BE2C (cell line): Measurements from ENCODE around the gene NEMP2.
A peak's percentile ranks its signal among the peaks of the same experiment; 100 is the strongest.
"Not testable (repeated sequence)": the region's sequence is repeated elsewhere in the genome, so short reads cannot be mapped to it uniquely, and the experiment has no call there.

Experiments
- DNase-seq: peaks from one replicate; pipeline ENCODE4 v3.0.0-alpha.2; 2020
- H3K27me3 ChIP-seq: fragments of 250-450 bp; sonication (Bioruptor Pico); 2 replicates; pipeline ENCODE4 v1.5.1; 2020; ENCODE audit warnings: mild to moderate bottlenecking
- H3K36me3 ChIP-seq: fragments of 250-450 bp; sonication (Bioruptor Pico); 2 replicates; pipeline ENCODE4 v1.5.1; 2020; ENCODE audit warnings: mild to moderate bottlenecking
- H3K4me1 ChIP-seq: fragments of 250-450 bp; sonication (Bioruptor Pico); 2 replicates; pipeline ENCODE4 v1.5.1; 2020
- H3K4me3 ChIP-seq: 2 replicates; pipeline ENCODE4 v1.5.1; 2011; ENCODE audit warnings: low read depth, low read length
- H3K9me3 ChIP-seq: fragments of 250-450 bp; sonication (Bioruptor Pico); 2 replicates; pipeline ENCODE4 v1.5.1; 2020
- TF ChIP-seq, protein P1 (sequence below): IDR thresholded peaks from 2 replicates; pipeline ENCODE4 v1.5.1; 2012; ENCODE audit warnings: mild to moderate bottlenecking, low read depth, low read length

Gene NEMP2

DNA sequence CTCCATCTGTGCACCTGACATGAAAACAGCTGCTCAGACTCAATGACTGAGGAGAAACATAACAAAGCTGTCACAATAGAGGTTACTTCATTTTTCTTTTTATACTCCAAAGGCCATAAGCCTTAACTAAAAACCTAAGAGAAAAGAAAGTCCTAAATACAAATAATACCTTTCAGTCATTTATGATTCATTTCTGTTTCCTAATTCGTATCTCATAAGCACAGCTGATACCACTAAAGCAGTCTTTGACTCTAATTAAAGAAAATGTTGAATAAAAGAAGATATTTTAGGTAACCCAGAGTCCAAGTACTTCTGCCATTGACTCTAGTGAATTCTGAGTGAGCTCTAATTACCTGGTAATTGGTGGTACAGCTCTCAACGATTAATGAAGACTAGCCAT lies 20.6 kb downstream of the NEMP2 start:
- H3K9me3 ChIP-seq, result no peaks in the 10 kb centered on the region
- no peaks in the 10 kb centered on the region for H3K27me3 ChIP-seq
- peaks cover 3% of the 10 kb centered on the region; the same call in 1 of the 2 replicates for H3K4me1 ChIP-seq
- no peaks in the 10 kb centered on the region; the same call in 1 of the 2 replicates for H3K36me3 ChIP-seq
- TF ChIP-seq, protein P1, sequence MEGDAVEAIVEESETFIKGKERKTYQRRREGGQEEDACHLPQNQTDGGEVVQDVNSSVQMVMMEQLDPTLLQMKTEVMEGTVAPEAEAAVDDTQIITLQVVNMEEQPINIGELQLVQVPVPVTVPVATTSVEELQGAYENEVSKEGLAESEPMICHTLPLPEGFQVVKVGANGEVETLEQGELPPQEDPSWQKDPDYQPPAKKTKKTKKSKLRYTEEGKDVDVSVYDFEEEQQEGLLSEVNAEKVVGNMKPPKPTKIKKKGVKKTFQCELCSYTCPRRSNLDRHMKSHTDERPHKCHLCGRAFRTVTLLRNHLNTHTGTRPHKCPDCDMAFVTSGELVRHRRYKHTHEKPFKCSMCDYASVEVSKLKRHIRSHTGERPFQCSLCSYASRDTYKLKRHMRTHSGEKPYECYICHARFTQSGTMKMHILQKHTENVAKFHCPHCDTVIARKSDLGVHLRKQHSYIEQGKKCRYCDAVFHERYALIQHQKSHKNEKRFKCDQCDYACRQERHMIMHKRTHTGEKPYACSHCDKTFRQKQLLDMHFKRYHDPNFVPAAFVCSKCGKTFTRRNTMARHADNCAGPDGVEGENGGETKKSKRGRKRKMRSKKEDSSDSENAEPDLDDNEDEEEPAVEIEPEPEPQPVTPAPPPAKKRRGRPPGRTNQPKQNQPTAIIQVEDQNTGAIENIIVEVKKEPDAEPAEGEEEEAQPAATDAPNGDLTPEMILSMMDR, result no peak
- DNase-seq, result no peak
- H3K4me3 ChIP-seq, result no peak overlapping the region

DNA sequence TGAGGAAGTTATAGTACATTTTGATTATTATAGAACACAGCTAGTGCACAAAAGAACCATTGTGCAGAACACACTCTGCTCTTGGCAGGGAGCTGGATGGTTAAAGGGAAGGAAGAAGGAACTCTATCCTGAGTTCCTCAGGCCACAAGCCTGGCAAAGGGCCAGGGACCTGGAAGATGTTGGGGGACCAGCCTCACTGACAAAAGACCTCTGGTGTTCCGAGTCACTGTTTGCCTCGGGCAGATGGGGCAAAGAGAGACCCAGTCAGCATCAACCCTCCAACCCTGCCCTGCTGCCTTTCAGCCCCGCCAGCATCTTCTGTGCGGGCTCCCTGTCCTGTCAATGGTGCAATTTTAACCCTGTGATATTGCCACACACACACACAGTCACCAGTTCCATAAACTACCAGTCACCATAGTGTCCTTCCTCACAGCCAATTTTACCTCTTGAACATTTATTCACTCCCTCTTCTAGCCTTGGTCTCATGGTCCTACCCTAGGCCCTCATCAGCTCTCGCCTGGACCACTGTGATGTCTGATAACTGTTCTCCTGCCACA lies 21.9 kb downstream of the NEMP2 start:
- H3K9me3 ChIP-seq, result no peaks in the 10 kb centered on the region
- no peak for DNase-seq
- no peaks in the 10 kb centered on the region; the same call in none of the 2 replicates for H3K36me3 ChIP-seq
- H3K4me1 ChIP-seq, result peaks cover 3% of the 10 kb centered on the region; the same call in 1 of the 2 replicates
- TF ChIP-seq, protein P1, result no peak
- H3K4me3 ChIP-seq, result no peak overlapping the region
- H3K27me3 ChIP-seq, result no peaks in the 10 kb centered on the region

DNA sequence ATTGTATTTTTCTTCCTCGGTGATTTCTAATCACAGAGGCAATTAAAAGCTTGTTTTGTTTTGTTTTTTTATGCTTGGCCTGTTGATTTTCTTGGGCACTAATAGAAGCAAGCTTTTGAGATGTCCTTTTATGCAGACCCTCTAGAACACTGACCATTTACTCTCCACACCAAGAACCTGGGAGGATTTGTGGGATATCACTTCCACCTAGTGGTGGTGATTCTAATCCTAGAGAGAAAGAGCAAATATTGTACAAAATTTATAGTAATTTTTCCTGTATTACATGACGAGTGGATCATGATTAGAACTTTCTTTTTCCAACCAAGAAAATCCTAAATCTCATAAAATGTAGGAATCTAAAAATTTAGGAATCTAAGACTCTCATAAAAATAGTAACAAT lies 23.4 kb downstream of the NEMP2 start:
- TF ChIP-seq, protein P1, result peak; percentile 68

DNA sequence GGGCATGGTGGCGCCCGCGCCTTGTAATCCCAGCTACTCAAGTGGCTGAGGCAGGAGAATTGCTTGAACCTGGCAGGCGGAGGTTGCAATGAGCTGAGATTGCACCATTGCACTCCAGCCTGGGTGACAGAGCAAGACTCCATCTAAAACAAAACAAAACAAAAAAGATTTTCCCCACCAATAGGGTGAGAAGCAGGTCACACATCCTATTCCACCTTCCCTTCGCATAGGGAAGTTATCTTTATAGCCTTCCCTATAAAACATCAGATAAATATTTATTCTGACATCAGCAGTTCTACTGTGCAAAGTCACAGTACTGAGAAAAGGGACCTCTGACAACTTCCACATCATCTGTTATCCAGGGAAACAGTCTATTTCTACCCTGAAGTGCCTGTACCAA lies 24.6 kb downstream of the NEMP2 start:
- DNase-seq, H3K36me3 ChIP-seq, H3K9me3 ChIP-seq, H3K4me1 ChIP-seq, H3K4me3 ChIP-seq, H3K27me3 ChIP-seq: not testable (repeated sequence)

More for the DNA sequence above, 23.4 kb downstream of the NEMP2 start:
- Histone ChIP-seq H3K4me1 (peaks cover 3% of the 10 kb centered on the region; the same call in 1 of the 2 replicates), H3K9me3 (no peaks in the 10 kb centered on the region), H3K27me3 (no peaks in the 10 kb centered on the region), H3K4me3 (no peak overlapping the region), H3K36me3 (no peaks in the 10 kb centered on the region; the same call in none of the 2 replicates)
- DNase-seq, result peak; percentile 31

DNA sequence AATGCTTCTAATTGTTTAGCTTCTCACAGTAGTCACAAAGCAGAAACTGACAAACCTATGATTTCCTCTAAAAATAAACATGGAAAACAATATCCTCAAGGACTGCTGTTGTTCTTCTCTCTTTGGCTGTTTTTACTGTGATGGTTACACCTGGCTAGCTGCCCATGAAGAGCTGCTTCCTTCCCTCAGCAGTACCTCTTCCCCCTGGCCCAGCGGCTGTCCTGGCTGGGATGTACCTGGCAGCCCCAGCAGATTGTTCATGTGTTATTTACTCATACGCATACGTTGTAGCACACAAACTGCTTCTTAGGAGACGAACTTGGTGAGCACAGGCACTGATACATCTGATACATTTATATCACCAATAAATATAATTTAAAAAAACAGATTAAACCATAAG lies 27.4 kb downstream of the NEMP2 start:
- Histone ChIP-seq H3K36me3 (no peaks in the 10 kb centered on the region; the same call in none of the 2 replicates), H3K9me3 (no peaks in the 10 kb centered on the region), H3K4me3 (no peak overlapping the region), H3K4me1 (peaks cover 3% of the 10 kb centered on the region; the same call in 1 of the 2 replicates), H3K27me3 (no peaks in the 10 kb centered on the region)
- TF ChIP-seq, protein P1, result no peak
- DNase-seq, result no peak

DNA sequence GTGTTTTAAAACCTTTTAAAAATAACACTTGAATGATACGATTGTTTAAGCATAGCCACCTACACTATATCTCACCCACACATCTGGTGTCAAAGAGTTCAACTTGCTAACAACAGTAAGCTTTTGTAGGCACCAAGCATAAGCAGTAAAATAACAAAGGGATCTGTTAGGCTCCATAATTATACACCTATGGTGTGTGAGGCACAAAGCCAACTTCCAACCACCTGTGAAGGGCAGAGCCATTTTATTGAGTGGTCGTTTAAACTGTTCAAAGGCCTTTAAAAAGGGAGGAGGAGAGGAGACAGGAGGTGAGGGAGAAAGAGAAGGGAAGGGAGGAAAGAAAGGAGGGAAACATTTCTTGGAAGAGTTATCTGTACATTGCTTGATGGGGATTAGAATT lies 27.9 kb downstream of the NEMP2 start:
- TF ChIP-seq, protein P1, result no peak
- peaks cover 3% of the 10 kb centered on the region; the same call in 1 of the 2 replicates for H3K4me1 ChIP-seq
- no peak for DNase-seq
- H3K4me3 ChIP-seq, result no peak overlapping the region
- no peaks in the 10 kb centered on the region; the same call in none of the 2 replicates for H3K36me3 ChIP-seq
- H3K9me3 ChIP-seq, result no peaks in the 10 kb centered on the region
- no peaks in the 10 kb centered on the region for H3K27me3 ChIP-seq
